GM04504 (cell line): ENCODE measurements around the gene SFTPB.
"Not testable (repeated sequence)": the region's sequence is repeated elsewhere in the genome, so short reads cannot be mapped to it uniquely, and the experiment has no call there.

Experiments
- DNase-seq: peaks from one replicate; pipeline ENCODE4 v3.0.0-alpha.2; 2012; ENCODE audit warnings: low read depth

SFTPB gene

GRCh38 chr2:85675866-85676548, 8.0 kb upstream of the SFTPB start:
- no peak for DNase-seq

GRCh38 chr2:85675427-85675826, 7.4 kb upstream of the SFTPB start:
- no peak for DNase-seq

- no peak for DNase-seq
These were observed 6.4 kb upstream of the SFTPB start for GRCh38 chr2:85674417-85674816.

- DNase-seq, result no peak
These were observed 5.8 kb upstream of the SFTPB start for GRCh38 chr2:85673716-85674375.

GRCh38 chr2:85672456-85672855, 4.5 kb upstream of the SFTPB start:
- no peak for DNase-seq

GRCh38 chr2:85670416-85670815, 2.4 kb upstream of the SFTPB start:
- not testable (repeated sequence) for DNase-seq

GRCh38 chr2:85669549-85669948, 1.6 kb upstream of the SFTPB start:
- no peak for DNase-seq

GRCh38 chr2:85668857-85669142, 801 bp upstream of the SFTPB start:
- no peak for DNase-seq

- no peak for DNase-seq
These were observed 414 bp downstream of the SFTPB start for GRCh38 chr2:85667561-85668008.

GRCh38 chr2:85666435-85667316, 1.3 kb downstream of the SFTPB start:
- no peak for DNase-seq

- DNase-seq, result no peak
These were observed 2.0 kb downstream of the SFTPB start for GRCh38 chr2:85666016-85666415.

GRCh38 chr2:85665264-85665937, 2.6 kb downstream of the SFTPB start:
- DNase-seq, result no peak

GRCh38 chr2:85663594-85664565, 4.1 kb downstream of the SFTPB start:
- DNase-seq, result no peak

- peak; percentile 84 for DNase-seq
These were observed 5.0 kb downstream of the SFTPB start for GRCh38 chr2:85662899-85663593.

- DNase-seq, result no peak
These were observed 6.7 kb downstream of the SFTPB start for GRCh38 chr2:85661139-85661858.

GRCh38 chr2:85660725-85661124, 7.3 kb downstream of the SFTPB start:
- no peak for DNase-seq

- not testable (repeated sequence) for DNase-seq
These were observed 7.7 kb downstream of the SFTPB start for GRCh38 chr2:85660301-85660700.

GRCh38 chr2:85659324-85659981, 8.5 kb downstream of the SFTPB start:
- no peak for DNase-seq

GRCh38 chr2:85657399-85657798, 10.6 kb downstream of the SFTPB start:
- DNase-seq, result not testable (repeated sequence)
